Peyer's patch (tissue), 4 donors: ENCODE results near the gene TUB.

Experiments
- CTCF ChIP-seq, 6 experiments: fragments of 450-650 bp in 4 of 6; fragments of 200-600 bp in 2 of 6; sonication (generic) in 1 of 6; IDR thresholded peaks; one replicate each; pipeline ENCODE4 v1.5.1; 2017 to 2019; ENCODE audit warnings: antibody characterized with exemption in 6 of 6, mild to moderate bottlenecking in 3 of 6, moderate library complexity in 1 of 6
- POLR2A ChIP-seq, 2 donors: fragments of 450-650 bp; IDR thresholded peaks; one replicate each; pipeline ENCODE4 v1.5.1; 2017; ENCODE audit warnings: antibody characterized with exemption in 2 of 2, mild to moderate bottlenecking in 2 of 2, moderate library complexity in 2 of 2

GRCh38 chr11:8032576-8033304 is 48.3 kb upstream of the TUB start:
- TF ChIP-seq CTCF (IDR thresholded peaks at IDR 0.05) (no peak), POLR2A (IDR thresholded peaks at IDR 0.05) (no peak)
